Naive B cell (primary cell): ENCODE measurements around the gene PTPA. TPM values are rescaled to one million over a fixed set of nuclear protein-coding genes. Genes with fewer than 3 reads are reported as not detected.

ENCODE experiments used
- ATAC-seq, 2 donors: fragments of 150-1000 bp; cut with Tn5 transposase; 2 replicates each; pipeline ENCODE4 v1.10.0; 2021; ENCODE audit warnings: low read depth in 2 of 2, mild to moderate bottlenecking in 2 of 2, moderate library complexity in 2 of 2
- DNase-seq: peaks from one replicate; pipeline ENCODE4 v3.0.0; 2022
- H3K27ac Mint-ChIP-seq, 6 donors: one replicate each; pipeline ENCODE4 v1.8.0; 2020 to 2022; ENCODE audit warnings: mild to moderate bottlenecking in 6 of 6, mixed read lengths in 6 of 6, moderate library complexity in 5 of 6, inconsistent platforms in 2 of 6
- H3K27me3 Mint-ChIP-seq, 3 donors: one replicate each; pipeline ENCODE4 v1.8.0; 2021 to 2022; ENCODE audit warnings: mixed read lengths in 3 of 3, mild to moderate bottlenecking in 1 of 3
- H3K36me3 Mint-ChIP-seq, 2 donors: one replicate each; pipeline ENCODE4 v1.8.0; 2020 to 2022; ENCODE audit warnings: mixed read lengths in 2 of 2, inconsistent platforms in 1 of 2, mild to moderate bottlenecking in 1 of 2
- H3K4me1 Mint-ChIP-seq, 3 donors: one replicate each; pipeline ENCODE4 v1.8.0; 2020 to 2022; ENCODE audit warnings: mixed read lengths in 3 of 3, inconsistent platforms in 1 of 3, mild to moderate bottlenecking in 1 of 3, moderate library complexity in 1 of 3
- H3K4me3 Mint-ChIP-seq, 8 donors: one replicate each; pipeline ENCODE4 v1.8.0; 2020 to 2022; ENCODE audit warnings: mild to moderate bottlenecking in 8 of 8, mixed read lengths in 8 of 8, moderate library complexity in 8 of 8, inconsistent platforms in 2 of 8
- H3K9me3 Mint-ChIP-seq, 7 donors: one replicate each; pipeline ENCODE4 v1.8.0; 2020 to 2022; ENCODE audit warnings: mixed read lengths in 7 of 7, mild to moderate bottlenecking in 5 of 7, inconsistent platforms in 2 of 7, moderate library complexity in 1 of 7
- polyA plus RNA-seq, 6 donors: library from polyadenylated mRNA; unstranded; fragments of 300-500 nt; fragmentation: Illumina TruSeq; gene quantifications; one replicate each; pipeline ENCODE4 v1.2.3, GENCODE V29; 2021; ENCODE audit warnings: low read depth in 6 of 6

PTPA gene
- polyA plus RNA-seq, 6 donors from 2014 or later = 8.1 to 18.0 (median 13.5) TPM

DNA sequence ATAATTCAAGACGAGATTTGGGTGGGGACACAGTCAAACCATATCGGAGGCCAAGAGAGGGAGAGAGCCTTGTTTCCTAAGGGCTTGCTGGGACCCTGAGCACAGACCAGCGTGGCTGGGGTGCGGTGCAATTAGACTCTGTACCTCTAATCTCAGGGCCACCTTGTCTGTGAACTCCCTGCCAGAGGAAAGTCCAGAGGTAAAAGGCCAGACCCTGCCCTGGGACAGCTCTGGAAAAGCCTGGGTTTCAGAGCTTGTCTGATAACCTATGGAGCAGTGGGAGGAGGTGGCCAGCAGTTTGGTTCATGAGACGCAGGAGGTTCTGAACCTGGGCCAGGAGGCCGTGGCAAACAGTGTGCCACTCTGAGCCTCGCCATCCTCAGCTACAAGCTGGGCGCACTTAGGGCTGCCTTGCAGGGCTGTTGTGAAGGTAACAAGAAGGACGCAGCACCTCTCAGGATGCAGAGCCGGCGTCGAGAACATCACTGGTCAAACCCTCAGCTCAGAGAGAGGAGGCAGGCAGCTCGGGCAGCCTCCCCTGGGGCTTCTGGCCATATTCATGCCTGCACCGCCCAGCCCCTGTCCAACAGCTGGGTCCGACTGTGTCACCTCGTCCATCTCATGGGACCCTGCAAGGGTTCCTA lies 35.1 kb upstream of the PTPA start:
- Mint-ChIP-seq H3K27me3 (no peaks in the 10 kb centered on the region), H3K4me3 (peak overlapping the region in 1 of 8 donors; percentile 51), H3K4me1 (peaks cover 0 to 21% (median 10%) of the 10 kb centered on the region in 3 donors)

DNA sequence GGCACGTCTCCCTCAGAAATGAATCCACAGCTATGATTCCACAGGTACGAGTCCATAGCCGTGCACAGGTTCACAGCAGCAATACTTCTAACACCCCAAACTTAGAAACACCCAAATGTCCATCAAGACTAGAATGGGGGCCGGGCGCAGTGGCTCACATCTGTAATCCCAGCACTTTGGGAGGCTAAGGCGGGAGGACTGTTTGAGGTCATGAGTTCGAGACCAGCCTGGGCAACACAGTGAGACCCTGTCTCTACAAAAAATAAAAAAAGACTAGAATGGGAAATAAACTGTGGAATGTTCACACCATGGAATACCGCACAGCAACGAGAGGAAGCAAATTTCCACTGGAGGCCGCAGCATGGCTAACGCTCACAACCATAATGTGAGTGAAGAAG lies 34.6 kb upstream of the PTPA start:
- Mint-ChIP-seq H3K27me3 (no peaks in the 10 kb centered on the region), H3K36me3 (no peaks in the 10 kb centered on the region), H3K4me1 (peaks cover 0 to 19% (median 10%) of the 10 kb centered on the region in 3 donors), H3K4me3 (peak overlapping the region in 2 of 8 donors; percentile 18 to 51), H3K9me3 (no peaks in the 10 kb centered on the region), H3K27ac (no peak overlapping the region)
- ATAC-seq (no peak), DNase-seq (no peak)

More for the DNA sequence above, 35.1 kb upstream of the PTPA start:
- no peak for ATAC-seq
- peak overlapping the region in 2 of 6 donors; percentile 24 to 76 for H3K27ac Mint-ChIP-seq
- DNase-seq = no peak
- H3K9me3 Mint-ChIP-seq = no peaks in the 10 kb centered on the region
- H3K36me3 Mint-ChIP-seq = no peaks in the 10 kb centered on the region

DNA sequence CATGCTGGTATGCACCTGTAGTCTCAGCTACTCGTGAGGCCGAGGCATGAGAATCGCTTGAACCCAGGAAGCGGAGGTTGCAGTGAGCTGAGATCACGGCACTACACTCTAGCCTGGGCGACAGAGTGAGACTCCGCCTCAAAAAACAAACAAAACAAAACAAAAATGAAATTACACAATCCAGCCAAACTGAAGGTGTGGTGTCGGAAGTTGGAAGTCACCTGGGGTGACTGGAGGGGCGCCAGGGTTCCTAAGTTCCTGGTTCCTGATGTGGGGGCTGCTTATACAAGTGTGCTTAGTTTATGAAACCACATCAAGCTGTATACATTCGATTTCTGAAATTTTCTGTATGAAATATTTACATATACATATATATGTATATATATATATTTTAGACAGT lies 34.0 kb upstream of the PTPA start:
- H3K4me3 Mint-ChIP-seq = peak overlapping the region in 1 of 8 donors; percentile 44
- H3K36me3 Mint-ChIP-seq = no peaks in the 10 kb centered on the region
- H3K27me3 Mint-ChIP-seq = no peaks in the 10 kb centered on the region
- peaks cover 0 to 21% (median 10%) of the 10 kb centered on the region in 3 donors for H3K4me1 Mint-ChIP-seq
- no peak overlapping the region for H3K27ac Mint-ChIP-seq
- DNase-seq = no peak
- no peak for ATAC-seq
- H3K9me3 Mint-ChIP-seq = no peaks in the 10 kb centered on the region

DNA sequence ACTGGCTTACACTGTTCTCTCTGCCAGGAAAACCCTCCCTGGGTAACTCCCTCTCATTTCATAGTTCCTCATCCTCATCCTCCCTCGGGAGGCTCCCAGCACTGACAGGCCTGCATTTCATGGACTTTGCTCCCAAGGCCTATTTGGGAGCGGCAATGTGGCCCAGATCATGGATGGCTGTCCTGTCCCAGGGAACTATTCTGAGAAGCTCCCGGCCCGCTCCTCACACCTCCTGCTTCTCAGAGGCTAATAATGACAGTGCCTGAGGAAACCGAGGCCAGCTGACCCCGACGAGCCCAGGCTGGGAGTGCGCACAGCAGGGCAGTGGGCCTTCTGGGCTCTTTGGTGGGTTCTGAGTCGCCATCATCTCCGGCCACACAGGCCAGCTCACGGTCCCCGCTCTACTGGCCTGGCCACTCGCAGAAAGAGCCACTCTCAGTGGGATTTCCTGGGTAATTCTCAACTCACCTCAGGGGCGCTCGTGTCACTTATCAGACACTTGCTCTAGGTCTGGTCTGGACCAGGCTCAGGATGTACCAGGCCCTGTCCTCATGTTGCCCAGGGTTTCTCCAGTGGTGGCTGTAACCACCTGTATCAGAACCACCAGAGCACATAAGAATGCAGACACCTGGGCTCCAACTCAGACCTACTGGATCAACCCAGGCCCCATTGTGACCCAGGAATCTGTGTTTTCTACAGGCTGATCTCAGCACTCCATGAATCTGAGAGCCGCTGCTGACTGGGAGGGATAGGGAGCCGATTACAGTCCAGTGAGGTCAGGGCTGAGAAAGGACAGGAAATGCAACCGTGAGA lies 32.3 kb upstream of the PTPA start:
- H3K27me3 Mint-ChIP-seq = no peaks in the 10 kb centered on the region
- DNase-seq = no peak
- peaks cover 5 to 24% (median 18%) of the 10 kb centered on the region in 3 donors for H3K4me1 Mint-ChIP-seq
- H3K4me3 Mint-ChIP-seq = peak overlapping the region; percentile 49 to 94 (median 91)
- no peak for ATAC-seq
- peak overlapping the region in 2 of 6 donors; percentile 14 to 83 for H3K27ac Mint-ChIP-seq
- H3K36me3 Mint-ChIP-seq = no peaks in the 10 kb centered on the region
- H3K9me3 Mint-ChIP-seq = no peaks in the 10 kb centered on the region

DNA sequence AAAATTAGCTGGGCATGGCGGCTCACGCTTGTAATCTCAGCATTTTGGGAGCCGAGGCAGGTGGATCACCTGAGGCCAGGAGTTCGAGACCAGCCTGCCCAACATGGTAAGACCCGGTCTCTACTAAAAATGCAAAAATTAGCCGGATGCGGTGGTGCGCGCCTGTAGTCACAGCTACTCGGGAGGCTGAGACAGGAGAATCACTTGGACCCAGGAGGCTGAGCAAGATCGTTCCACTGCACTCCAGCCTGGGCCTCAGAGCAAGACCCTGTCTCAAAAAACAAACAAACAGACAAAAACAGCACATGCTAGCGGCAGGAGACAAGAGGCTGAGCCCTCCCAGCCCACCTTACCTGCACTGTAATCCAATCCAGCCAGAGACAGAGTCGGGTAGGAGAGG lies 31.4 kb upstream of the PTPA start:
- Mint-ChIP-seq H3K27ac (peak overlapping the region in 2 of 6 donors; percentile 85 to 89), H3K36me3 (no peaks in the 10 kb centered on the region)

GRCh38 chr9:129080298-129080600 lies 31.0 kb upstream of the PTPA start:
- Mint-ChIP-seq H3K9me3 (no peaks in the 10 kb centered on the region), H3K4me3 (peak overlapping the region; percentile 90 to 97 (median 94)), H3K27ac (peak overlapping the region in 3 of 6 donors; percentile 66 to 89 (median 85)), H3K27me3 (no peaks in the 10 kb centered on the region), H3K4me1 (peaks cover 5 to 24% (median 18%) of the 10 kb centered on the region in 3 donors), H3K36me3 (no peaks in the 10 kb centered on the region)
- DNase-seq (no peak), ATAC-seq (no peak)

More for the DNA sequence above, 31.4 kb upstream of the PTPA start:
- Mint-ChIP-seq H3K4me3 (peak overlapping the region; percentile 90 to 97 (median 94)), H3K9me3 (no peaks in the 10 kb centered on the region), H3K4me1 (peaks cover 5 to 24% (median 18%) of the 10 kb centered on the region in 3 donors), H3K27me3 (no peaks in the 10 kb centered on the region)
- ATAC-seq (no peak), DNase-seq (no peak)

GRCh38 chr9:129080601-129081387 lies 30.4 kb upstream of the PTPA start, which contains the start of gene DOLPP1:
Gene DOLPP1, plus strand, starts transcription at chr9:129081111. Its CDS starts 21 bp downstream, at chr9:129081132.
- peak within 1 kb of the TSS; percentile 90 to 97 (median 94) for H3K4me3 Mint-ChIP-seq
- H3K27ac Mint-ChIP-seq = peak within 1 kb of the TSS; percentile 33 to 89 (median 84)
- no peaks in the 10 kb centered on the region for H3K36me3 Mint-ChIP-seq
- H3K27me3 Mint-ChIP-seq = no peaks in the 10 kb centered on the region
- H3K4me1 Mint-ChIP-seq = peaks cover 5 to 24% (median 18%) of the 10 kb centered on the region in 3 donors
- H3K9me3 Mint-ChIP-seq = no peaks in the 10 kb centered on the region
- ATAC-seq (peak; percentile 91), DNase-seq (peak; percentile 99)

DNA sequence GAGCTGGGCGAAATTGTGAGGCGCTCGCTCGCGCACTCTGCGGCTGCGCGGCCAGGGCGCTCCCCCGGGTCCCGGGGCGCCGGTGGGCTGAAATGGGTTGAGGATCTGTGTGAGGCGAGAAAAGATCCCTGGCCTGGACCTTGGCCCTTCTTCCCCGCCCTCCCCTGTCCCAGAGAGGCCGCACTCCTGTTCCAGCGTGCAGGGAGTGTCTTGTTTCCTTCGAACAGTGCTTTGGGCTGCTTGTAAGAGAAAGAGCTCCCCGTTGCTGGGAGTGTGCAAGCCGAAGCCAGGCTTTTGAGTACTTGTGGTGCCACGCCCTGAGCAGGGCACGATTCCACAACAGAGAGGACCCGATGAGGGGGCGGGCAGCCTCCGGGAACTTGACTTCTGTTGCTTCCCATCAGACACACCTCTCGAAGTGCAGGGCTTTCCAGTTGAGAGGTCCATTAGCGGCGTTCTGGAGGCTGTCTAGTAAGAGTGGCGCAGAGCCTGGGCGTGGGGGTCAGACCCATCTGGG lies 29.8 kb upstream of the PTPA start:
- peaks cover 5 to 24% (median 18%) of the 10 kb centered on the region in 3 donors for H3K4me1 Mint-ChIP-seq
- H3K27ac Mint-ChIP-seq = peak overlapping the region in 4 of 6 donors; percentile 7 to 88 (median 84)
- no peaks in the 10 kb centered on the region for H3K27me3 Mint-ChIP-seq
- no peak for DNase-seq
- no peak for ATAC-seq
- H3K36me3 Mint-ChIP-seq = no peaks in the 10 kb centered on the region
- H3K4me3 Mint-ChIP-seq = peak overlapping the region; percentile 90 to 97 (median 94)
- H3K9me3 Mint-ChIP-seq = no peaks in the 10 kb centered on the region

GRCh38 chr9:129084087-129084486 lies 27.1 kb upstream of the PTPA start:
- Mint-ChIP-seq H3K27me3 (no peaks in the 10 kb centered on the region), H3K4me3 (peak overlapping the region in 3 of 8 donors; percentile 15 to 30 (median 27)), H3K27ac (no peak overlapping the region)

DNA sequence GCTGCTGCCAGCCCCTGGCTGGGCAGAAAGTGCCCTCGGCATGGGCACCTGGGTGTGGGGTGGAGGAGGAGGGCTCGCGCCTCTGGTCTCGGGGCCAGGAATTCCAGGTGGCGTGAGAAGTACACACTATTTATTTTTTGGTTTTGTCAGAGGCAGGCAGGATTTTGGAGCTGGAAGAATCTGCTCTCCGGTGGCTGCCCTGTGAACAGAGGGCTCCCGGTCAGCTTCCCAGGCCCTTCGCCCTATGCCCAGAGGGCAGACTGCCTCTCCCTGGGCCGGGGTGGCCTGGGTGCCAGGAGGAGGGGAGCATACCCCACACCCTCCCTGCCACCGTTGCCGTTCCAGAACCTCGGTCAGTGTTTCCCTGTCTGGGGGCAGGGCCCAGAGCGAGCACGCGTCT lies 22.0 kb upstream of the PTPA start:
- H3K4me1 Mint-ChIP-seq = no peaks in the 10 kb centered on the region
- H3K4me3 Mint-ChIP-seq = no peak overlapping the region
- H3K27ac Mint-ChIP-seq = no peak overlapping the region
- no peak for DNase-seq
- no peaks in the 10 kb centered on the region for H3K27me3 Mint-ChIP-seq
- no peaks in the 10 kb centered on the region for H3K9me3 Mint-ChIP-seq
- peaks cover 0 to 10% of the 10 kb centered on the region in 2 donors for H3K36me3 Mint-ChIP-seq
- ATAC-seq = no peak

More at GRCh38 chr9:129084087-129084486, 27.1 kb upstream of the PTPA start:
- ATAC-seq = no peak
- Mint-ChIP-seq H3K9me3 (no peaks in the 10 kb centered on the region), H3K4me1 (peaks cover 5 to 24% (median 18%) of the 10 kb centered on the region in 3 donors), H3K36me3 (no peaks in the 10 kb centered on the region)
- DNase-seq = no peak

DNA sequence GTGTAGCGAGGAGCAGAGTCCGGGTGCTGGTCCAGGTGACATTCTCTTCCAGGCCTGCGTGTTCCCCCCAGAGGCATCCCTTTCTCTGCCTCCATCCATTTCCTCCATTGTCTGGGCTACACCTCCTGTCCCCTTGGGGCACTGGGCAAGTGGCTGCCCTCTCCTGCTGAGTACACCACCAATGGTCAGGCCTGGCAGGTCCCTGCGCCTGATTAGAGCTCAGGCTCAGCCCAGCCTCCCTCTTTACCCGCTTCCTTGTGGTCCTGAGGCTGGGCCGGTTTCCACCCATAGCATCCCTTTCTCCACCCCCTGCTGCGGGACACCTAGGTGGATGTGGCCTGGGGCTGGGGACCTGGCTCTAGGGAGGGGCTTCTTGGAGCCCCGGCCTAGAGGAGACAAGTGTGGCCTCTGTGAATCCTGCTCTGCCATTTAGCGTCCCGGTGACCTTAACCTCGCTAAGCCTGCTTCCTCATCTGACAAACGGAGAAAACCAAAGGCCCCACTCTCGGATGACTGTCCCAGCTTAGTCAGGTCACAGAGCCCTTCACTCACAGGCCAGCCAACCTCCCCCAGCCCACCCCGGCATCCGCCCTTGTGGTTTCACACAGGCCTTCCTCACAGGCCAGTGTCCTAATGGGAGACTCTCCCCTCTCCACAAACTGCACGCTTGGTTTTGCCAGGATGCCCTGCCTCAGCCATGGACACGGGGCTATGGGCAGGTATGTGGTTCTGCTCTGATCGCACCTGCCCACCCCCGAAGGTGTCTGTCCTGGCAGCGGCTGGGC lies 17.4 kb upstream of the PTPA start:
- DNase-seq = no peak
- peak overlapping the region in 1 of 6 donors; percentile 1 for H3K27ac Mint-ChIP-seq
- H3K4me1 Mint-ChIP-seq = no peaks in the 10 kb centered on the region
- no peaks in the 10 kb centered on the region for H3K9me3 Mint-ChIP-seq
- H3K36me3 Mint-ChIP-seq = peaks cover 0 to 10% of the 10 kb centered on the region in 2 donors
- H3K4me3 Mint-ChIP-seq = peak overlapping the region in 1 of 8 donors; percentile 73
- no peak for ATAC-seq
- no peaks in the 10 kb centered on the region for H3K27me3 Mint-ChIP-seq

- no peak for ATAC-seq
- Mint-ChIP-seq H3K27ac (peak overlapping the region in 1 of 6 donors; percentile 49), H3K9me3 (no peaks in the 10 kb centered on the region), H3K4me1 (no peaks in the 10 kb centered on the region), H3K36me3 (peaks cover 0 to 9% of the 10 kb centered on the region in 2 donors), H3K4me3 (no peak overlapping the region), H3K27me3 (no peaks in the 10 kb centered on the region)
- DNase-seq = no peak
These were observed 16.6 kb upstream of the PTPA start for GRCh38 chr9:129094387-129095169.
